ENCODE results near the gene SORCS1. TPM values are rescaled to one million over a fixed set of nuclear protein-coding genes. Genes with fewer than 3 reads are reported as not detected.

The SORCS1 gene
- total and polyA plus RNA-seq, 2 donors (not counting 1 experiment from before 2014, with no cell fraction given), result not detected

DNA sequence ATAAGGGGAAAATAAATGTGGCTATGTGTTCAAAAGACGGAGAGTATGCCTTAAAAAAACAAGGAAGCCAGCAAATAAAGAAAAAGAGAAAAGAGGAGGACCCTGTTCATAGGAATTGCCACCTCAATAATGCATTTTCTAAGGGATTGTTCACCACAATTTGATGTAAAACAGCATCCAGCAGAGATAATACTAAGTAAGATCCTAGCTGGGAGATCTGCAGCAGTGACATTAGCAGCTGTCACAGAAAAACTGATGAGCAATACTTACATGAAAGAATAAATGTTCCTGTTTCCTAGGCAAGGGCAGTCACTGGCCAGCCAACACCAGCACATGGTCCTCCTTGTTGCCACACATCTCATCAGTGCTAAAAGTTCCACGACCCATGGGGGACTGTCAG is 391.5 kb downstream of the SORCS1 start:
- TF ChIP-seq, protein P1, sequence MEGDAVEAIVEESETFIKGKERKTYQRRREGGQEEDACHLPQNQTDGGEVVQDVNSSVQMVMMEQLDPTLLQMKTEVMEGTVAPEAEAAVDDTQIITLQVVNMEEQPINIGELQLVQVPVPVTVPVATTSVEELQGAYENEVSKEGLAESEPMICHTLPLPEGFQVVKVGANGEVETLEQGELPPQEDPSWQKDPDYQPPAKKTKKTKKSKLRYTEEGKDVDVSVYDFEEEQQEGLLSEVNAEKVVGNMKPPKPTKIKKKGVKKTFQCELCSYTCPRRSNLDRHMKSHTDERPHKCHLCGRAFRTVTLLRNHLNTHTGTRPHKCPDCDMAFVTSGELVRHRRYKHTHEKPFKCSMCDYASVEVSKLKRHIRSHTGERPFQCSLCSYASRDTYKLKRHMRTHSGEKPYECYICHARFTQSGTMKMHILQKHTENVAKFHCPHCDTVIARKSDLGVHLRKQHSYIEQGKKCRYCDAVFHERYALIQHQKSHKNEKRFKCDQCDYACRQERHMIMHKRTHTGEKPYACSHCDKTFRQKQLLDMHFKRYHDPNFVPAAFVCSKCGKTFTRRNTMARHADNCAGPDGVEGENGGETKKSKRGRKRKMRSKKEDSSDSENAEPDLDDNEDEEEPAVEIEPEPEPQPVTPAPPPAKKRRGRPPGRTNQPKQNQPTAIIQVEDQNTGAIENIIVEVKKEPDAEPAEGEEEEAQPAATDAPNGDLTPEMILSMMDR (IDR thresholded peaks at IDR 0.05), result no peak
- no peak for TF ChIP-seq EZH2 (IDR thresholded peaks at IDR 0.05; ENCODE audit: borderline replicate concordance, insufficient read depth, low read depth, low read length, poor library complexity, severe bottlenecking)
- no peaks in the 10 kb centered on the region for H4K20me1 ChIP-seq (ENCODE audit: control insufficient read depth, insufficient read depth, low read length, poor library complexity, severe bottlenecking)

DNA sequence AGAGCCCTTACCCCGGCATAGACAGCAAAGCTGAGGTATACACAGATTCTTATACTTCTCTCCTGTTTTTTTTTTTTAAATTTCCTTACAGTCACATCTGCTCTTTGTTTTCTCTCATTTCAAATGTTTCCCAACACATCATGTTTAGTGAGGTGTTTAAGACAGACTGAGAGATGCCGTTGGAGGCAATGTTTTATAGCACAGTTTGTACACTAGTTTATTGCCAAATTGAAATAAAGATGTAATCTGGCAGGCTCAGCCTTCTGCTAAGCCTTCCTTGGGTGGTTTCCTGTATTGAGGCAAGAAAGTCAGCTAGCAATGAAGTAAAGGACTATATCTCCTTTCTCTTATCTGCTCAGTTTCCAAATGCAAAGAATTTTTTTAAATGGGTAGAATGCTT is 393.4 kb downstream of the SORCS1 start:
- Histone ChIP-seq H2AFZ (ENCODE audit: insufficient read depth, low read depth, low read length, poor library complexity, severe bottlenecking) (no peak overlapping the region), H3K4me2 (replicated peaks; ENCODE audit: low read depth, low read length, poor library complexity, severe bottlenecking) (no peak overlapping the region), H4K20me1 (ENCODE audit: control insufficient read depth, insufficient read depth, low read length, poor library complexity, severe bottlenecking) (no peaks in the 10 kb centered on the region), H3K27ac (ENCODE audit: low read length in 2 of 2) (no peak overlapping the region), H3K36me3 (replicated peaks in 1 of 2; ENCODE audit: control extremely low read depth in 1 of 2, control insufficient read depth in 1 of 2, extremely low read depth in 1 of 2, insufficient read depth in 2 of 2, low read length in 1 of 2) (no peaks in the 10 kb centered on the region), H3K27me3 (replicated peaks in 1 of 4; ENCODE audit: control extremely low read depth in 1 of 4, control insufficient read depth in 3 of 4, insufficient read depth in 4 of 4, low read length in 3 of 4) (no peaks in the 10 kb centered on the region), H3K79me2 (ENCODE audit: control insufficient read depth, insufficient read depth, low read length) (no peaks in the 10 kb centered on the region), H3K4me3 (ENCODE audit: control extremely low read depth in 1 of 5, extremely low read depth in 1 of 5, insufficient read depth in 1 of 5, low read depth in 2 of 5, low read length in 4 of 5) (no peak overlapping the region), H3K9ac (ENCODE audit: low read length) (no peak overlapping the region), H3K4me1 (ENCODE audit: control insufficient read depth in 2 of 2, insufficient read depth in 2 of 2, low read length in 2 of 2) (no peaks in the 10 kb centered on the region), H3K9me3 (ENCODE audit: control extremely low read depth in 1 of 3, control insufficient read depth in 2 of 3, insufficient read depth in 1 of 3, low read length in 2 of 3) (no peaks in the 10 kb centered on the region)
- TF ChIP-seq, protein P1 (IDR thresholded peaks at IDR 0.05), result no peak
- no peak for TF ChIP-seq EZH2 (IDR thresholded peaks at IDR 0.05; ENCODE audit: borderline replicate concordance, insufficient read depth, low read depth, low read length, poor library complexity, severe bottlenecking)
- DNase-seq (no peak), ATAC-seq (ENCODE audit: low read depth) (no peak)
- no peak overlapping the region for H3K4me3 Mint-ChIP-seq
- H3K27ac Mint-ChIP-seq, result no peak overlapping the region
- CTCF ChIA-PET, result no interaction called here
- H3K4me1 Mint-ChIP-seq, result no peaks in the 10 kb centered on the region
- POLR2A ChIA-PET, result no interaction called here
- WGBS (ENCODE audit: insufficient coverage), result no CpG with 5 or more reads among the region's 2 CpGs
- peaks cover under 1% of the 10 kb centered on the region for H3K27me3 Mint-ChIP-seq
- intact Hi-C loops (cut with micrococcal nuclease), result no loop called here
- H3K9me3 Mint-ChIP-seq (ENCODE audit: insufficient read depth), result no peaks in the 10 kb centered on the region

More for the DNA sequence above, 391.5 kb downstream of the SORCS1 start:
- Histone ChIP-seq H3K4me3 (ENCODE audit: control extremely low read depth in 1 of 5, extremely low read depth in 1 of 5, insufficient read depth in 1 of 5, low read depth in 2 of 5, low read length in 4 of 5) (no peak overlapping the region), H3K79me2 (ENCODE audit: control insufficient read depth, insufficient read depth, low read length) (no peaks in the 10 kb centered on the region), H3K36me3 (replicated peaks in 1 of 2; ENCODE audit: control extremely low read depth in 1 of 2, control insufficient read depth in 1 of 2, extremely low read depth in 1 of 2, insufficient read depth in 2 of 2, low read length in 1 of 2) (no peaks in the 10 kb centered on the region), H3K9me3 (ENCODE audit: control extremely low read depth in 1 of 3, control insufficient read depth in 2 of 3, insufficient read depth in 1 of 3, low read length in 2 of 3) (no peaks in the 10 kb centered on the region), H3K4me2 (replicated peaks; ENCODE audit: low read depth, low read length, poor library complexity, severe bottlenecking) (no peak overlapping the region), H3K27ac (ENCODE audit: low read length in 2 of 2) (no peak overlapping the region), H3K4me1 (ENCODE audit: control insufficient read depth in 2 of 2, insufficient read depth in 2 of 2, low read length in 2 of 2) (no peaks in the 10 kb centered on the region), H3K9ac (ENCODE audit: low read length) (no peak overlapping the region), H2AFZ (ENCODE audit: insufficient read depth, low read depth, low read length, poor library complexity, severe bottlenecking) (no peak overlapping the region), H3K27me3 (replicated peaks in 1 of 4; ENCODE audit: control extremely low read depth in 1 of 4, control insufficient read depth in 3 of 4, insufficient read depth in 4 of 4, low read length in 3 of 4) (no peaks in the 10 kb centered on the region)
- Mint-ChIP-seq H3K27me3 (peaks cover 3% of the 10 kb centered on the region), H3K4me3 (no peak overlapping the region), H3K9me3 (ENCODE audit: insufficient read depth) (no peaks in the 10 kb centered on the region), H3K27ac (no peak overlapping the region), H3K4me1 (no peaks in the 10 kb centered on the region)
- ChIA-PET CTCF (no interaction called here), POLR2A (no interaction called here)
- ATAC-seq (ENCODE audit: low read depth), result no peak
- WGBS (ENCODE audit: insufficient coverage), result 42% methylated on average over 1 of the region's 2 CpGs
- intact Hi-C loops (cut with micrococcal nuclease), result no loop called here
- no peak for DNase-seq
